ENCODE data around the gene CNTN3. TPM values are rescaled to one million over a fixed set of nuclear protein-coding genes. Genes with fewer than 3 reads are reported as not detected.

The CNTN3 gene
- total RNA-seq, 1 experiment from 2014 or later = not detected

- Histone ChIP-seq H2AFZ (no peak overlapping the region), H3K27me3 (ENCODE audit: insufficient read depth, low read depth) (no peaks in the 10 kb centered on the region), H3K9me2 (ENCODE audit: insufficient read depth) (no peaks in the 10 kb centered on the region), H3K4me2 (no peak overlapping the region), H3K9me3 (ENCODE audit: insufficient read depth, low read depth) (no peaks in the 10 kb centered on the region), H3F3A (ENCODE audit: insufficient read depth, low read depth) (no peaks in the 10 kb centered on the region), H3K79me2 (ENCODE audit: low read depth) (no peaks in the 10 kb centered on the region), H3K27ac (no peak overlapping the region), H3K4me1 (replicated peaks; ENCODE audit: insufficient read depth) (no peaks in the 10 kb centered on the region), H3K36me3 (ENCODE audit: low read depth) (no peaks in the 10 kb centered on the region), H3K4me3 (no peak overlapping the region), H4K20me1 (ENCODE audit: insufficient read depth) (no peaks in the 10 kb centered on the region)
- TF ChIP-seq CTCF (conservative IDR thresholded peaks at IDR 0.05) = no peak
- TF ChIP-seq EZH2 (IDR thresholded peaks at IDR 0.05; ENCODE audit: low read depth) = no peak
- DNase-seq = no peak
- intact Hi-C loops (cut with micrococcal nuclease; ENCODE audit: unreplicated experiment) = no loop called here
- BruUV-seq (replicated peaks) = no TSS peak
- CTCF ChIA-PET = no interaction called here
- POLR2A ChIA-PET (ENCODE audit: unreplicated experiment) = no interaction called here
Observed at GRCh38 chr3:74592359-74592758, 22.1 kb downstream of the CNTN3 start.

GRCh38 chr3:74591946-74592345 is 22.5 kb downstream of the CNTN3 start:
- no peak overlapping the region for H3K4me2 ChIP-seq
- BruUV-seq (replicated peaks) = no TSS peak

DNA sequence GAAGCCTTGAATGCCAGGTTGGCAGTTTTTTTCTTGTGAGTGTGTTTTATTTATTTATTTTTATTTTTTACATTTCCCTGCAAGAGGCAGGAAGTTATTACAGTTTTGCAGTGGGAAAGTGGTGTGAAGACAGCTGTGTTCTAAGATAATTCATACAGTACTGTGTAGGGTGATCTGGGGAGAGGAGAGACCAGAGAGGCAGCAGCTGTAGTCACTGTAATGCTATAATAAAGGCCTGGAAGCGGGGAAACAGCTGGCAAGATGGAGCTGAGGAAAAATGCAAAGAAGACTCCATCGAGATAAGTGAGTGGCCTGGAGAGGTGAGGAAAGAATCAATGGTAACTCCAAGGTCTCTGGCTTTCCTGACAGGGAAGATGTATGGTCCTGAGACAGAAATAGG is 23.1 kb downstream of the CNTN3 start:
- BruUV-seq (replicated peaks) = no TSS peak
- TF ChIP-seq EZH2 (IDR thresholded peaks at IDR 0.05; ENCODE audit: low read depth) = no peak
- no peak for TF ChIP-seq CTCF (conservative IDR thresholded peaks at IDR 0.05)

More at GRCh38 chr3:74591946-74592345, 22.5 kb downstream of the CNTN3 start:
- H3K4me3 ChIP-seq = no peak overlapping the region
- TF ChIP-seq EZH2 (IDR thresholded peaks at IDR 0.05; ENCODE audit: low read depth) = no peak
- TF ChIP-seq CTCF (conservative IDR thresholded peaks at IDR 0.05) = no peak
- no peaks in the 10 kb centered on the region for H3K4me1 ChIP-seq (replicated peaks; ENCODE audit: insufficient read depth)
- H3F3A ChIP-seq (ENCODE audit: insufficient read depth, low read depth) = no peaks in the 10 kb centered on the region
- no peaks in the 10 kb centered on the region for H3K36me3 ChIP-seq (ENCODE audit: low read depth)
- no peak overlapping the region for H2AFZ ChIP-seq
- no peak overlapping the region for H3K27ac ChIP-seq
- ChIA-PET CTCF (no interaction called here), POLR2A (ENCODE audit: unreplicated experiment) (no interaction called here)
- H3K9me3 ChIP-seq (ENCODE audit: insufficient read depth, low read depth) = no peaks in the 10 kb centered on the region
- H3K79me2 ChIP-seq (ENCODE audit: low read depth) = no peaks in the 10 kb centered on the region
- DNase-seq = no peak
- intact Hi-C loops (cut with micrococcal nuclease; ENCODE audit: unreplicated experiment) = no loop called here
- H3K9me2 ChIP-seq (ENCODE audit: insufficient read depth) = no peaks in the 10 kb centered on the region
- H4K20me1 ChIP-seq (ENCODE audit: insufficient read depth) = no peaks in the 10 kb centered on the region
- H3K27me3 ChIP-seq (ENCODE audit: insufficient read depth, low read depth) = no peaks in the 10 kb centered on the region

More for the DNA sequence above, 23.1 kb downstream of the CNTN3 start:
- Histone ChIP-seq H3K4me3 (no peak overlapping the region), H3K9me2 (ENCODE audit: insufficient read depth) (no peaks in the 10 kb centered on the region), H3K79me2 (ENCODE audit: low read depth) (no peaks in the 10 kb centered on the region), H3K27me3 (ENCODE audit: insufficient read depth, low read depth) (no peaks in the 10 kb centered on the region), H3K4me2 (no peak overlapping the region), H3K4me1 (replicated peaks; ENCODE audit: insufficient read depth) (no peaks in the 10 kb centered on the region), H3K27ac (no peak overlapping the region), H2AFZ (no peak overlapping the region), H4K20me1 (ENCODE audit: insufficient read depth) (no peaks in the 10 kb centered on the region), H3K36me3 (ENCODE audit: low read depth) (no peaks in the 10 kb centered on the region), H3K9me3 (ENCODE audit: insufficient read depth, low read depth) (no peaks in the 10 kb centered on the region), H3F3A (ENCODE audit: insufficient read depth, low read depth) (no peaks in the 10 kb centered on the region)
- ChIA-PET CTCF (no interaction called here), POLR2A (ENCODE audit: unreplicated experiment) (no interaction called here)
- no peak for DNase-seq
- intact Hi-C loops (cut with micrococcal nuclease; ENCODE audit: unreplicated experiment) = no loop called here

All from PC-9 (cell line).